Measurements from ENCODE around the gene ICA1.
A peak's percentile ranks its signal among the peaks of the same experiment; 100 is the strongest.
"Not testable (repeated sequence)": the region's sequence is repeated elsewhere in the genome, so short reads cannot be mapped to it uniquely, and the experiment has no call there.

The ICA1 gene

GRCh38 chr7:8246020-8246419 lies 15.9 kb downstream of the ICA1 start:
- no peaks in the 10 kb centered on the region for H3K27me3 ChIP-seq (ENCODE audit: insufficient read depth, low read length, poor library complexity, severe bottlenecking)
- no peaks in the 10 kb centered on the region for H3K9me2 ChIP-seq (replicated peaks; ENCODE audit: low read depth, low read length)
- no peak overlapping the region for H3K4me2 ChIP-seq (ENCODE audit: low read depth, low read length, poor library complexity, severe bottlenecking)
- no peak overlapping the region for H3K9ac ChIP-seq (ENCODE audit: low read depth, low read length, poor library complexity, severe bottlenecking)
- peak overlapping the region; percentile 16; the same call in 1 of the 2 replicates for H2AFZ ChIP-seq (ENCODE audit: low read length)
- no peaks in the 10 kb centered on the region for H3K36me3 ChIP-seq (ENCODE audit: insufficient read depth, low read length)
- no peak for TF ChIP-seq CTCF (conservative IDR thresholded peaks at IDR 0.05; ENCODE audit: low read length)
- TF ChIP-seq EZH2phosphoT487 (IDR thresholded peaks at IDR 0.05; ENCODE audit: borderline replicate concordance): no peak
- H3K4me1 ChIP-seq (ENCODE audit: insufficient read depth, low read length, poor library complexity, severe bottlenecking): peaks cover 17% of the 10 kb centered on the region
- no peaks in the 10 kb centered on the region for H3K79me2 ChIP-seq (ENCODE audit: insufficient read depth, low read length)
- H3K9me3 ChIP-seq (ENCODE audit: insufficient read depth, low read depth, low read length): no peaks in the 10 kb centered on the region; the same call in 1 of the 2 replicates
- H4K20me1 ChIP-seq (ENCODE audit: insufficient read depth, low read length, poor library complexity, severe bottlenecking): no peaks in the 10 kb centered on the region
- H3K4me3 ChIP-seq (ENCODE audit: low read length, poor library complexity, severe bottlenecking): no peak overlapping the region
- H3F3A ChIP-seq (ENCODE audit: low read depth): 0 out of 2 replicates have a peak, but pooled peaks cover 4% of the 10 kb centered on the region

GRCh38 chr7:8245032-8245431 lies 16.9 kb downstream of the ICA1 start:
- H2AFZ ChIP-seq (ENCODE audit: low read length); H3K79me2 ChIP-seq (ENCODE audit: insufficient read depth, low read length); H3K4me2 ChIP-seq (ENCODE audit: low read depth, low read length, poor library complexity, severe bottlenecking); H4K20me1 ChIP-seq (ENCODE audit: insufficient read depth, low read length, poor library complexity, severe bottlenecking); H3K9me3 ChIP-seq (ENCODE audit: insufficient read depth, low read depth, low read length); H3K27me3 ChIP-seq (ENCODE audit: insufficient read depth, low read length, poor library complexity, severe bottlenecking); H3K4me3 ChIP-seq (ENCODE audit: low read length, poor library complexity, severe bottlenecking); H3K9me2 ChIP-seq (replicated peaks; ENCODE audit: low read depth, low read length); H3K9ac ChIP-seq (ENCODE audit: low read depth, low read length, poor library complexity, severe bottlenecking); H3F3A ChIP-seq (ENCODE audit: low read depth); H3K36me3 ChIP-seq (ENCODE audit: insufficient read depth, low read length): not testable (repeated sequence)
- peaks cover 17% of the 10 kb centered on the region for H3K4me1 ChIP-seq (ENCODE audit: insufficient read depth, low read length, poor library complexity, severe bottlenecking)

- not testable (repeated sequence) for H2AFZ ChIP-seq (ENCODE audit: low read length); H3K4me2 ChIP-seq (ENCODE audit: low read depth, low read length, poor library complexity, severe bottlenecking); H3K36me3 ChIP-seq (ENCODE audit: insufficient read depth, low read length); H3K79me2 ChIP-seq (ENCODE audit: insufficient read depth, low read length); H3K9me2 ChIP-seq (replicated peaks; ENCODE audit: low read depth, low read length); H3K4me3 ChIP-seq (ENCODE audit: low read length, poor library complexity, severe bottlenecking); H3K4me1 ChIP-seq (ENCODE audit: insufficient read depth, low read length, poor library complexity, severe bottlenecking); H4K20me1 ChIP-seq (ENCODE audit: insufficient read depth, low read length, poor library complexity, severe bottlenecking); H3F3A ChIP-seq (ENCODE audit: low read depth); H3K27me3 ChIP-seq (ENCODE audit: insufficient read depth, low read length, poor library complexity, severe bottlenecking); H3K9me3 ChIP-seq (ENCODE audit: insufficient read depth, low read depth, low read length); H3K9ac ChIP-seq (ENCODE audit: low read depth, low read length, poor library complexity, severe bottlenecking)
These were observed 18.9 kb downstream of the ICA1 start for GRCh38 chr7:8243059-8243458.

GRCh38 chr7:8239702-8240362 lies 22.1 kb downstream of the ICA1 start:
- H3K4me2 ChIP-seq (ENCODE audit: low read depth, low read length, poor library complexity, severe bottlenecking); H3K9me3 ChIP-seq (ENCODE audit: insufficient read depth, low read depth, low read length); H3K9me2 ChIP-seq (replicated peaks; ENCODE audit: low read depth, low read length); H3K27me3 ChIP-seq (ENCODE audit: insufficient read depth, low read length, poor library complexity, severe bottlenecking); H3K79me2 ChIP-seq (ENCODE audit: insufficient read depth, low read length); H2AFZ ChIP-seq (ENCODE audit: low read length); H3K4me3 ChIP-seq (ENCODE audit: low read length, poor library complexity, severe bottlenecking); H3F3A ChIP-seq (ENCODE audit: low read depth); H4K20me1 ChIP-seq (ENCODE audit: insufficient read depth, low read length, poor library complexity, severe bottlenecking); H3K9ac ChIP-seq (ENCODE audit: low read depth, low read length, poor library complexity, severe bottlenecking); H3K36me3 ChIP-seq (ENCODE audit: insufficient read depth, low read length); H3K4me1 ChIP-seq (ENCODE audit: insufficient read depth, low read length, poor library complexity, severe bottlenecking): not testable (repeated sequence)
